HepG2 (cell line): ENCODE results near the gene TMEM273. TPM values are rescaled to one million over a fixed set of nuclear protein-coding genes. Genes with fewer than 3 reads are reported as not detected.

Experiments used
- ATAC-seq: fragments of 200-7000 bp; cut with Tn5 transposase; 3 replicates; pipeline ENCODE4 v1.9.1; 2020; ENCODE audit warnings: mild to moderate bottlenecking, moderate library complexity
- BruUV-seq: library from RNA; stranded (reverse); fragments of 400-500 nt; replicated peaks from 2 replicates; lab custom pipeline; 2021; lab: Mats Ljungman, UMichigan
- CTCF ChIA-PET: fragments of 300-600 bp; formaldehyde crosslinking; extraction: SDS; loops from one replicate; lab custom pipeline; 2021; ENCODE audit warnings: low total read pairs, inconsistent platforms, low intra/inter-chr PET ratio; lab: Yijun Ruan, JAX
- POLR2A ChIA-PET: fragments of 350-600 bp; sonication (Branson Sonifier 250); formaldehyde crosslinking; loops from one replicate; lab custom pipeline; 2020; ENCODE audit warnings: antibody characterized with exemption, inconsistent platforms; lab: Yijun Ruan, JAX
- DNase-seq: peaks from one replicate; pipeline ENCODE4 v3.0.0-alpha.2; 2015; ENCODE audit warnings: low spot score
- FAIRE-seq: peaks from 3 replicates; lab custom pipeline; 2011; peaks lifted over from hg19 to GRCh38; lab: Jason Lieb, UNC
- H2AFZ ChIP-seq: one replicate; pipeline ENCODE4 v1.6.1; 2011; ENCODE audit warnings: low read length, inconsistent platforms
- H3K27ac ChIP-seq: fragments of 300-600 bp; 3 replicates; pipeline ENCODE4 v1.8.0; 2011; ENCODE audit warnings: mixed run types, mild to moderate bottlenecking, mixed read lengths, low read length, inconsistent platforms; ENCODE audit not compliant: insufficient read depth; ENCODE audit errors: extremely low read length
- H3K27me3 ChIP-seq, 2 experiments: fragments of 200-600 bp in 1 of 2; 2 replicates in 1 of 2; 3 replicates in 1 of 2; pipeline versions ENCODE4 v1.6.0 to v1.8.0; 2011; ENCODE audit warnings: low read length in 2 of 2, mild to moderate bottlenecking in 2 of 2, moderate library complexity in 2 of 2, inconsistent platforms in 1 of 2; ENCODE audit not compliant: insufficient read depth in 2 of 2, control insufficient read depth in 1 of 2
- H3K36me3 ChIP-seq, 2 experiments: fragments of 200-600 bp in 1 of 2; replicated peaks in 1 of 2; 2 replicates in 1 of 2; 3 replicates in 1 of 2; pipeline versions ENCODE4 v1.5.1 to v1.8.0; 2011; ENCODE audit warnings: low read length in 2 of 2, inconsistent platforms in 1 of 2; ENCODE audit not compliant: insufficient read depth in 2 of 2, control insufficient read depth in 1 of 2
- H3K4me1 ChIP-seq: 2 replicates; pipeline ENCODE4 v1.5.1; 2012; ENCODE audit warnings: low read length, inconsistent platforms; ENCODE audit not compliant: insufficient read depth
- H3K4me2 ChIP-seq: 2 replicates; pipeline ENCODE4 v1.6.0; 2011; ENCODE audit warnings: low read depth, low read length, inconsistent platforms
- H3K4me3 ChIP-seq, 3 experiments: fragments of 200-600 bp in 1 of 3; sonication (generic), shearing (Covaris generic) in 1 of 3; replicated peaks in 1 of 3; 2 replicates each; pipeline ENCODE4 v1.5.1; 2011 to 2016; ENCODE audit warnings: low read length in 3 of 3, inconsistent platforms in 2 of 3, low read depth in 2 of 3, mild to moderate bottlenecking in 2 of 3, control low read depth in 1 of 3, mixed read lengths in 1 of 3; ENCODE audit not compliant: insufficient read depth in 1 of 3
- H3K79me2 ChIP-seq: one replicate; pipeline ENCODE4 v1.6.1; 2011; ENCODE audit warnings: low read length, inconsistent platforms; ENCODE audit not compliant: insufficient read depth
- H3K9ac ChIP-seq: 2 replicates; pipeline ENCODE4 v1.6.0; 2011; ENCODE audit warnings: mild to moderate bottlenecking, low read depth, low read length, inconsistent platforms; ENCODE audit not compliant: insufficient read depth
- H3K9me3 ChIP-seq: 2 replicates; pipeline ENCODE4 v1.5.1; 2012; ENCODE audit warnings: mild to moderate bottlenecking, low read length
- H4K20me1 ChIP-seq: 2 replicates; pipeline ENCODE4 v1.6.0; 2011; ENCODE audit warnings: inconsistent platforms, mild to moderate bottlenecking, low read length, moderate library complexity; ENCODE audit not compliant: insufficient read depth
- CCDC6 ChIP-seq: sonication (generic); formaldehyde crosslinking; IDR thresholded peaks from 2 replicates; pipeline ENCODE4 v1.8.1; 2022; ENCODE audit warnings: mild to moderate bottlenecking, missing genetic modification reagents, moderate library complexity
- DDIT3 ChIP-seq: sonication (generic); formaldehyde crosslinking; IDR thresholded peaks from 2 replicates; pipeline ENCODE4 v1.4.0; 2020; ENCODE audit warnings: mild to moderate bottlenecking, missing genetic modification reagents
- ETS1 ChIP-seq: sonication (generic); formaldehyde crosslinking; IDR thresholded peaks from 2 replicates; pipeline ENCODE4 v1.4.0; 2020; ENCODE audit warnings: missing genetic modification reagents
- HOXA9 ChIP-seq: sonication (generic); formaldehyde crosslinking; IDR thresholded peaks from 2 replicates; pipeline ENCODE4 v1.8.1; 2022; ENCODE audit warnings: missing genetic modification reagents, mild to moderate bottlenecking, moderate library complexity, borderline replicate concordance
- JUN ChIP-seq: sonication (generic); formaldehyde crosslinking; IDR thresholded peaks from 2 replicates; pipeline ENCODE4 v1.4.0; 2020; ENCODE audit warnings: mild to moderate bottlenecking, missing genetic modification reagents
- KLF12 ChIP-seq: sonication (generic); formaldehyde crosslinking; IDR thresholded peaks from 2 replicates; pipeline ENCODE4 v1.4.0; 2020; ENCODE audit warnings: missing genetic modification reagents, borderline replicate concordance
- SETDB1 ChIP-seq: sonication (generic); formaldehyde crosslinking; IDR thresholded peaks from 2 replicates; pipeline ENCODE4 v1.5.1; 2020; ENCODE audit warnings: missing genetic modification reagents, mild to moderate bottlenecking, borderline replicate concordance
- ZNF12 ChIP-seq: sonication (generic); formaldehyde crosslinking; IDR thresholded peaks from 2 replicates; pipeline ENCODE4 v1.5.0; 2020; ENCODE audit warnings: missing genetic modification reagents
- ZNF232 ChIP-seq: sonication (generic); formaldehyde crosslinking; IDR thresholded peaks from 2 replicates; pipeline ENCODE4 v1.4.0; 2020; ENCODE audit warnings: missing genetic modification reagents, borderline replicate concordance
- ZNF256 ChIP-seq: sonication (generic); formaldehyde crosslinking; conservative IDR thresholded peaks from 2 replicates; pipeline ENCODE4 v1.4.0; 2020; ENCODE audit warnings: missing genetic modification reagents
- ZNF333 ChIP-seq: sonication (generic); formaldehyde crosslinking; IDR thresholded peaks from 2 replicates; pipeline ENCODE4 v1.4.0; 2020; ENCODE audit warnings: mild to moderate bottlenecking, missing genetic modification reagents, borderline replicate concordance
- ZNF737 ChIP-seq: sonication (generic); formaldehyde crosslinking; IDR thresholded peaks from 2 replicates; pipeline ENCODE4 v1.5.0; 2020; ENCODE audit warnings: missing genetic modification reagents, mild to moderate bottlenecking, borderline replicate concordance
- ZSCAN30 ChIP-seq: sonication (generic); formaldehyde crosslinking; IDR thresholded peaks from 2 replicates; pipeline ENCODE4 v1.5.0; 2020; ENCODE audit warnings: mild to moderate bottlenecking, missing genetic modification reagents
- ZZZ3 ChIP-seq: sonication (generic); formaldehyde crosslinking; IDR thresholded peaks from 2 replicates; pipeline ENCODE4 v1.4.0; 2020; ENCODE audit warnings: missing genetic modification reagents, mild to moderate bottlenecking, borderline replicate concordance
- WGBS: methylation state at CpG from one replicate; pipeline ENCODE4 v1.1.6; 2017; ENCODE audit warnings: low lambda C conversion rate; 5-methylcytosine and 5-hydroxymethylcytosine counted together
- in situ Hi-C: cut with HindIII; loops from 2 replicates; pipeline ENCODE4 v1.10.0; 2017; ENCODE audit warnings: low pct_unique_long_range_greater_than_20kb; ENCODE audit not compliant: extremely low pct_ligation_motif_present
- intact Hi-C: fragments of 100-400 bp; cut with micrococcal nuclease; formaldehyde crosslinking; loops from one replicate; pipeline ENCODE4 v1.10.0; 2022; ENCODE audit not compliant: unreplicated experiment
- polyA plus RNA-seq, 8 experiments: library from polyadenylated mRNA; depleted of rRNA in 3 of 8; stranded (reverse) in 7 of 8; unstranded in 1 of 8; fragments of >200 nt; fragmentation: Illumina TruSeq in 4 of 8; extraction: Trizol in 4 of 8; gene quantifications; 2 replicates each; pipeline versions ENCODE4 v1.2.1 to v1.2.3, GENCODE V29; 2011 to 2016; ENCODE audit warnings: low read depth in 4 of 8, missing spikeins in 1 of 8, mixed read lengths in 1 of 8; ENCODE audit not compliant: insufficient read depth in 1 of 8
- total RNA-seq, 5 experiments: library from RNA; depleted of rRNA; stranded (reverse); fragments of >200 nt; fragmentation: Illumina TruSeq; extraction: Trizol; gene quantifications; 2 replicates each; pipeline ENCODE4 v1.2.3, GENCODE V29; 2016; ENCODE audit warnings: low read depth in 1 of 5
- TF ChIP-seq, protein P1 (sequence below): sonication (generic); formaldehyde crosslinking; IDR thresholded peaks from 2 replicates; pipeline ENCODE4 v1.4.0; 2020; ENCODE audit warnings: missing genetic modification reagents
- TF ChIP-seq, protein P2 (sequence below): sonication (generic); formaldehyde crosslinking; IDR thresholded peaks from 2 replicates; pipeline ENCODE4 v1.4.0; 2020; ENCODE audit warnings: missing genetic modification reagents

The TMEM273 gene
- total and polyA plus RNA-seq, 2 of the 13 experiments (the other 11 are each of a cell fraction or from before 2014, with no cell fraction given) = not detected

- TF ChIP-seq ZZZ3 (CRISPR knock-in tag) = no peak
- no peak for TF ChIP-seq DDIT3 (CRISPR knock-in tag)
- TF ChIP-seq, protein P1, sequence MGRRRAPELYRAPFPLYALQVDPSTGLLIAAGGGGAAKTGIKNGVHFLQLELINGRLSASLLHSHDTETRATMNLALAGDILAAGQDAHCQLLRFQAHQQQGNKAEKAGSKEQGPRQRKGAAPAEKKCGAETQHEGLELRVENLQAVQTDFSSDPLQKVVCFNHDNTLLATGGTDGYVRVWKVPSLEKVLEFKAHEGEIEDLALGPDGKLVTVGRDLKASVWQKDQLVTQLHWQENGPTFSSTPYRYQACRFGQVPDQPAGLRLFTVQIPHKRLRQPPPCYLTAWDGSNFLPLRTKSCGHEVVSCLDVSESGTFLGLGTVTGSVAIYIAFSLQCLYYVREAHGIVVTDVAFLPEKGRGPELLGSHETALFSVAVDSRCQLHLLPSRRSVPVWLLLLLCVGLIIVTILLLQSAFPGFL (CRISPR knock-in tag) = no peak
- TF ChIP-seq ZNF256 (CRISPR knock-in tag) = no peak
- no peak for TF ChIP-seq HOXA9 (CRISPR knock-in tag)
- TF ChIP-seq ZNF737 (CRISPR knock-in tag) = no peak
- no peak for TF ChIP-seq JUN (CRISPR knock-in tag)
- TF ChIP-seq KLF12 (CRISPR knock-in tag) = no peak
- no peak for TF ChIP-seq ZNF12 (CRISPR knock-in tag)
- TF ChIP-seq ZNF333 = no peak
- TF ChIP-seq ZNF232 (CRISPR knock-in tag) = no peak
Measured at GRCh38 chr10:49230004-49230403, 41.8 kb upstream of the TMEM273 start (continued).

DNA sequence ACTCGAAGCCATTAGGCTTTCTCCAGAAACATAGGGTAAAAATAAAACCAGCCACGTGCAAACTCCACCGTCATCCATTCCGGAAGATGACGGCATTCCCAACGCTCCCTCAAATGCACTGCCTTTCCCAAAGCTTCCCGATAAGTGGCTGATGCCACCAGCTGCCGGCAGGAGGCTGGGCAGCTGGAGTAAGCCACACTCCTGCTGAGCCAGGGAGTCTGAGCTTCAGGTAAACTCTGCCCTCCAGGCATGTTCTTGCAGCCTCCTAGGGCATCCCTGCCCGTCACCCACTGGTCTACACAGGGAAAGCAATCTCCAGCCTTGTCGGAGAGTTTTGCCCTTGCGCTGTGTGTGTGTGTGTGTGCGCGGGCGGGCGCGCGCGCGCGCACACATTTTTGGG is 40.5 kb upstream of the TMEM273 start:
- CTCF ChIA-PET = no interaction called here
- TF ChIP-seq ETS1 (CRISPR knock-in tag) = no peak
- TF ChIP-seq, protein P2, sequence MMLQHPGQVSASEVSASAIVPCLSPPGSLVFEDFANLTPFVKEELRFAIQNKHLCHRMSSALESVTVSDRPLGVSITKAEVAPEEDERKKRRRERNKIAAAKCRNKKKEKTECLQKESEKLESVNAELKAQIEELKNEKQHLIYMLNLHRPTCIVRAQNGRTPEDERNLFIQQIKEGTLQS (CRISPR knock-in tag) = no peak
- no peak for TF ChIP-seq SETDB1 (CRISPR knock-in tag)
- TF ChIP-seq ZSCAN30 (CRISPR knock-in tag) = no peak
- no peak for TF ChIP-seq CCDC6
- DNase-seq (no peak), FAIRE-seq (no peak), ATAC-seq (no peak)
- Histone ChIP-seq H3K27me3 (peaks cover 0 to 2% of the 10 kb centered on the region in 2 experiments; a peak in 2 of 5 replicates), H2AFZ (no peak overlapping the region), H3K27ac (no peak overlapping the region), H3K4me3 (no peak overlapping the region), H3K4me2 (no peak overlapping the region), H3K79me2 (no peaks in the 10 kb centered on the region), H3K36me3 (no peaks in the 10 kb centered on the region), H3K9me3 (no peaks in the 10 kb centered on the region), H4K20me1 (no peaks in the 10 kb centered on the region), H3K9ac (no peak overlapping the region), H3K4me1 (no peaks in the 10 kb centered on the region)
- in situ Hi-C loops = no loop called here
- POLR2A ChIA-PET = no interaction called here
- intact Hi-C loops = no loop called here
- BruUV-seq = no TSS peak
- WGBS = 56% methylated on average over 16 of the region's 20 CpGs
